HepG2 (cell line): Measurements from ENCODE around the gene ARVCF. TPM values are rescaled to one million over a fixed set of nuclear protein-coding genes. Genes with fewer than 3 reads are reported as not detected.

Experiments used
- SIX4 ChIP-seq: sonication (generic); formaldehyde crosslinking; IDR thresholded peaks from 2 replicates; pipeline ENCODE4 v1.4.0; 2020; ENCODE audit warnings: missing genetic modification reagents
- polyA plus RNA-seq, 8 experiments: library from polyadenylated mRNA; depleted of rRNA in 3 of 8; stranded (reverse) in 7 of 8; unstranded in 1 of 8; fragments of >200 nt; fragmentation: Illumina TruSeq in 4 of 8; extraction: Trizol in 4 of 8; gene quantifications; 2 replicates each; pipeline versions ENCODE4 v1.2.1 to v1.2.3, GENCODE V29; 2011 to 2016; ENCODE audit warnings: low read depth in 4 of 8, missing spikeins in 1 of 8, mixed read lengths in 1 of 8; ENCODE audit not compliant: insufficient read depth in 1 of 8
- total RNA-seq, 5 experiments: library from RNA; depleted of rRNA; stranded (reverse); fragments of >200 nt; fragmentation: Illumina TruSeq; extraction: Trizol; gene quantifications; 2 replicates each; pipeline ENCODE4 v1.2.3, GENCODE V29; 2016; ENCODE audit warnings: low read depth in 1 of 5
- TF ChIP-seq, protein P1 (sequence below): IDR thresholded peaks from 2 replicates; pipeline ENCODE4 v1.6.1; 2016; ENCODE audit warnings: low read depth, missing genetic modification reagents, missing compliant biosample characterization
- TF ChIP-seq, protein P2 (sequence below), 2 experiments: sonication (generic) in 1 of 2; formaldehyde crosslinking in 1 of 2; IDR thresholded peaks; 2 replicates each; pipeline versions ENCODE4 v1.4.0 to v1.6.1; 2018 to 2020; ENCODE audit warnings: missing genetic modification reagents in 2 of 2, borderline replicate concordance in 1 of 2, low read depth in 1 of 2, mild to moderate bottlenecking in 1 of 2, missing biosample characterization in 1 of 2
- TF ChIP-seq, protein P3 (sequence below): sonication (generic); formaldehyde crosslinking; IDR thresholded peaks from 2 replicates; pipeline ENCODE4 v1.5.0; 2020; ENCODE audit warnings: mild to moderate bottlenecking, missing genetic modification reagents, moderate library complexity

The ARVCF gene
- total and polyA plus RNA-seq, 2 of the 13 experiments (the other 11 are each of a cell fraction or from before 2014, with no cell fraction given) = 16.4 to 17.7 TPM

DNA sequence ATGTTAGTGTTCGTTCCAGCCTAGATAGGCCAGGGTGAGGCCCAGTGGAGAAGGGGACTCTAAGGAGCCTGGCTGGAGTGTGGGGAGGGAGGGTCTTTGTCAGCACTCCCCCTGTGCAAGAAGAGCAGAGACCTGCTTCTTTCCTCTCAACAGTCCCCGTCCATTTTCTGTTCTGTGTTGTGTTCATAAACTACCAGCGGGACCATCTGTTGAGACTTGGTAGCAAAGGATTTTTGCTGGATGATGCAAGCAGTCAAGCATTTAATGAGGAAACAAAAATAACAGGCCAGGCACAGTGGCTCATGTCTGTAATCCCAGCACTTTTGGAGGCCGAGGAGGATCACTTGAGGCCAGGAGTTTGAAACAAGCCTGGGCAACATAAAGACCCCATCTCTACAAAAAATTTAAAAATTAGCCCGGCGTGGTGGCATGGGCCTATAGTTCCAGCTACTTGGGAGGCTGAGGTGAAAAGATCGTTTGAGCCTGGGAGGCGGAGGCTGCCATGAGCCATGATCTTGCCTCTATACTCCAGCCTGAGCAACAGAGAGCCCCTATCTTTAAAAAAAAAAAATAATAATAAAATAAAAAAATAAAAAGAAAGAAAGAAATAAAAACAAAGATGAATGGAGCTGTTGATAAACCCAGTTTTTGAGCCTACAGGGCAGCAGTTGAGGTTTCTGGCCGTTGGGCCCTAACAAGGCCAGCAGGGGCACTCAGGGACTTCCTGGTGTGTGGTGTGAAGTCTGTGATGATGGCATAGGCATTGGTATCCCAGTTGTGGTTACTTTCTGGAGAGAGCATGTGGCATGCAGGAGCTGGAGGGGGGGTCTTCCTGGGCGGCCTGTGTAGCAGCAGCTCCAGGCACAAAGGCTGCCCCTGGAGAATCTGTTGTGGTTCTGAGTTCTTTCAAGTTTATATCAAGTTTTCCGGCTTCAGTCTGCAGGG is 73.3 kb downstream of the ARVCF start (continued):
- TF ChIP-seq, protein P1, sequence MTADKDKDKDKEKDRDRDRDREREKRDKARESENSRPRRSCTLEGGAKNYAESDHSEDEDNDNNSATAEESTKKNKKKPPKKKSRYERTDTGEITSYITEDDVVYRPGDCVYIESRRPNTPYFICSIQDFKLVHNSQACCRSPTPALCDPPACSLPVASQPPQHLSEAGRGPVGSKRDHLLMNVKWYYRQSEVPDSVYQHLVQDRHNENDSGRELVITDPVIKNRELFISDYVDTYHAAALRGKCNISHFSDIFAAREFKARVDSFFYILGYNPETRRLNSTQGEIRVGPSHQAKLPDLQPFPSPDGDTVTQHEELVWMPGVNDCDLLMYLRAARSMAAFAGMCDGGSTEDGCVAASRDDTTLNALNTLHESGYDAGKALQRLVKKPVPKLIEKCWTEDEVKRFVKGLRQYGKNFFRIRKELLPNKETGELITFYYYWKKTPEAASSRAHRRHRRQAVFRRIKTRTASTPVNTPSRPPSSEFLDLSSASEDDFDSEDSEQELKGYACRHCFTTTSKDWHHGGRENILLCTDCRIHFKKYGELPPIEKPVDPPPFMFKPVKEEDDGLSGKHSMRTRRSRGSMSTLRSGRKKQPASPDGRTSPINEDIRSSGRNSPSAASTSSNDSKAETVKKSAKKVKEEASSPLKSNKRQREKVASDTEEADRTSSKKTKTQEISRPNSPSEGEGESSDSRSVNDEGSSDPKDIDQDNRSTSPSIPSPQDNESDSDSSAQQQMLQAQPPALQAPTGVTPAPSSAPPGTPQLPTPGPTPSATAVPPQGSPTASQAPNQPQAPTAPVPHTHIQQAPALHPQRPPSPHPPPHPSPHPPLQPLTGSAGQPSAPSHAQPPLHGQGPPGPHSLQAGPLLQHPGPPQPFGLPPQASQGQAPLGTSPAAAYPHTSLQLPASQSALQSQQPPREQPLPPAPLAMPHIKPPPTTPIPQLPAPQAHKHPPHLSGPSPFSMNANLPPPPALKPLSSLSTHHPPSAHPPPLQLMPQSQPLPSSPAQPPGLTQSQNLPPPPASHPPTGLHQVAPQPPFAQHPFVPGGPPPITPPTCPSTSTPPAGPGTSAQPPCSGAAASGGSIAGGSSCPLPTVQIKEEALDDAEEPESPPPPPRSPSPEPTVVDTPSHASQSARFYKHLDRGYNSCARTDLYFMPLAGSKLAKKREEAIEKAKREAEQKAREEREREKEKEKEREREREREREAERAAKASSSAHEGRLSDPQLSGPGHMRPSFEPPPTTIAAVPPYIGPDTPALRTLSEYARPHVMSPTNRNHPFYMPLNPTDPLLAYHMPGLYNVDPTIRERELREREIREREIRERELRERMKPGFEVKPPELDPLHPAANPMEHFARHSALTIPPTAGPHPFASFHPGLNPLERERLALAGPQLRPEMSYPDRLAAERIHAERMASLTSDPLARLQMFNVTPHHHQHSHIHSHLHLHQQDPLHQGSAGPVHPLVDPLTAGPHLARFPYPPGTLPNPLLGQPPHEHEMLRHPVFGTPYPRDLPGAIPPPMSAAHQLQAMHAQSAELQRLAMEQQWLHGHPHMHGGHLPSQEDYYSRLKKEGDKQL = 0 out of 2 replicates have a peak, but pooled peaks have one; percentile 37
- TF ChIP-seq, protein P2, sequence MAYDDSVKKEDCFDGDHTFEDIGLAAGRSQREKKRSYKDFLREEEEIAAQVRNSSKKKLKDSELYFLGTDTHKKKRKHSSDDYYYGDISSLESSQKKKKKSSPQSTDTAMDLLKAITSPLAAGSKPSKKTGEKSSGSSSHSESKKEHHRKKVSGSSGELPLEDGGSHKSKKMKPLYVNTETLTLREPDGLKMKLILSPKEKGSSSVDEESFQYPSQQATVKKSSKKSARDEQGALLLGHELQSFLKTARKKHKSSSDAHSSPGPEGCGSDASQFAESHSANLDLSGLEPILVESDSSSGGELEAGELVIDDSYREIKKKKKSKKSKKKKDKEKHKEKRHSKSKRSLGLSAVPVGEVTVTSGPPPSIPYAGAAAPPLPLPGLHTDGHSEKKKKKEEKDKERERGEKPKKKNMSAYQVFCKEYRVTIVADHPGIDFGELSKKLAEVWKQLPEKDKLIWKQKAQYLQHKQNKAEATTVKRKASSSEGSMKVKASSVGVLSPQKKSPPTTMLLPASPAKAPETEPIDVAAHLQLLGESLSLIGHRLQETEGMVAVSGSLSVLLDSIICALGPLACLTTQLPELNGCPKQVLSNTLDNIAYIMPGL (CRISPR knock-in tag; IDR thresholded peaks at IDR 0.05; ENCODE audit: borderline replicate concordance in 1 of 2, low read depth in 1 of 2) = peak in 1 of 2 experiments; percentile 28; a peak in 1 of 4 replicates
- TF ChIP-seq, protein P3, sequence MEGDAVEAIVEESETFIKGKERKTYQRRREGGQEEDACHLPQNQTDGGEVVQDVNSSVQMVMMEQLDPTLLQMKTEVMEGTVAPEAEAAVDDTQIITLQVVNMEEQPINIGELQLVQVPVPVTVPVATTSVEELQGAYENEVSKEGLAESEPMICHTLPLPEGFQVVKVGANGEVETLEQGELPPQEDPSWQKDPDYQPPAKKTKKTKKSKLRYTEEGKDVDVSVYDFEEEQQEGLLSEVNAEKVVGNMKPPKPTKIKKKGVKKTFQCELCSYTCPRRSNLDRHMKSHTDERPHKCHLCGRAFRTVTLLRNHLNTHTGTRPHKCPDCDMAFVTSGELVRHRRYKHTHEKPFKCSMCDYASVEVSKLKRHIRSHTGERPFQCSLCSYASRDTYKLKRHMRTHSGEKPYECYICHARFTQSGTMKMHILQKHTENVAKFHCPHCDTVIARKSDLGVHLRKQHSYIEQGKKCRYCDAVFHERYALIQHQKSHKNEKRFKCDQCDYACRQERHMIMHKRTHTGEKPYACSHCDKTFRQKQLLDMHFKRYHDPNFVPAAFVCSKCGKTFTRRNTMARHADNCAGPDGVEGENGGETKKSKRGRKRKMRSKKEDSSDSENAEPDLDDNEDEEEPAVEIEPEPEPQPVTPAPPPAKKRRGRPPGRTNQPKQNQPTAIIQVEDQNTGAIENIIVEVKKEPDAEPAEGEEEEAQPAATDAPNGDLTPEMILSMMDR = peak; percentile 23; the same call in 1 of the 2 replicates
- no peak for TF ChIP-seq SIX4 (CRISPR knock-in tag)
